MM.1S (cell line): ENCODE measurements around the gene DTD1.

ENCODE experiments used
- DNase-seq: peaks from one replicate; pipeline ENCODE4 v3.0.0-alpha.2; 2015
- H2AFZ ChIP-seq: fragments of 300-600 bp; sonication (generic); 2 replicates; pipeline ENCODE4 v1.6.0; 2016; ENCODE audit warnings: antibody characterized with exemption, low read length
- H3F3A ChIP-seq: fragments of 300-600 bp; sonication (generic); 2 replicates; pipeline ENCODE4 v1.6.1; 2016; ENCODE audit warnings: mild to moderate bottlenecking, antibody characterized with exemption, low read length, moderate library complexity, mixed read lengths; ENCODE audit not compliant: insufficient read depth
- H3K27ac ChIP-seq: fragments of 300-600 bp; sonication (generic); 2 replicates; pipeline ENCODE4 v1.5.1; 2016; ENCODE audit warnings: mild to moderate bottlenecking, low read length
- H3K27me3 ChIP-seq: fragments of 300-600 bp; sonication (generic); replicated peaks from 2 replicates; pipeline ENCODE4 v1.6.0; 2016; ENCODE audit warnings: low read length; ENCODE audit not compliant: insufficient read depth
- H3K36me3 ChIP-seq: fragments of 300-600 bp; sonication (generic); replicated peaks from 2 replicates; pipeline ENCODE4 v1.6.1; 2016; ENCODE audit warnings: mild to moderate bottlenecking, low read length, mixed read lengths; ENCODE audit not compliant: insufficient read depth
- H3K4me1 ChIP-seq: fragments of 300-600 bp; sonication (generic); 2 replicates; pipeline ENCODE4 v1.6.1; 2016; ENCODE audit warnings: low read length, mixed read lengths
- H3K4me2 ChIP-seq: fragments of 300-600 bp; sonication (generic); 2 replicates; pipeline ENCODE4 v1.6.0; 2016; ENCODE audit warnings: low read depth, low read length
- H3K4me3 ChIP-seq: fragments of 300-600 bp; sonication (generic); 2 replicates; pipeline ENCODE4 v1.5.1; 2016; ENCODE audit warnings: low read length, mixed read lengths
- H3K79me2 ChIP-seq: fragments of 300-600 bp; sonication (generic); 2 replicates; pipeline ENCODE4 v1.6.1; 2016; ENCODE audit warnings: mixed run types, low read length, mixed read lengths
- H3K9ac ChIP-seq: fragments of 300-600 bp; sonication (generic); 2 replicates; pipeline ENCODE4 v1.6.1; 2016; ENCODE audit warnings: low read length, mixed read lengths
- H3K9me2 ChIP-seq: fragments of 300-600 bp; sonication (generic); replicated peaks from 2 replicates; pipeline ENCODE4 v1.6.1; 2016; ENCODE audit warnings: mild to moderate bottlenecking, low read length, mixed read lengths; ENCODE audit not compliant: insufficient read depth
- H3K9me3 ChIP-seq: fragments of 300-600 bp; sonication (generic); replicated peaks from 2 replicates; pipeline ENCODE4 v1.6.1; 2016; ENCODE audit warnings: mild to moderate bottlenecking, low read length, mixed read lengths; ENCODE audit not compliant: insufficient read depth
- H4K20me1 ChIP-seq: fragments of 300-600 bp; sonication (generic); 2 replicates; pipeline ENCODE4 v1.6.1; 2016; ENCODE audit warnings: mild to moderate bottlenecking, low read length, moderate library complexity, mixed read lengths; ENCODE audit not compliant: insufficient read depth
- CTCF ChIP-seq: fragments of 300-600 bp; sonication (generic); IDR thresholded peaks from 2 replicates; pipeline ENCODE4 v1.5.1; 2016; ENCODE audit warnings: antibody characterized with exemption, low read length, mixed read lengths
- EZH2 ChIP-seq: fragments of 300-600 bp; sonication (generic); optimal IDR thresholded peaks from 2 replicates; pipeline ENCODE3; 2017; ENCODE audit warnings: low read depth, mild to moderate bottlenecking, antibody characterized with exemption, low read length, mixed read lengths
- EZH2phosphoT487 ChIP-seq: fragments of 300-600 bp; sonication (generic); IDR thresholded peaks from 2 replicates; pipeline ENCODE4 v1.6.1; 2018; ENCODE audit warnings: antibody characterized with exemption, low read length

Gene DTD1

GRCh38 chr20:18624948-18625347, 37.1 kb downstream of the DTD1 start:
- Histone ChIP-seq H3K4me1 (no peaks in the 10 kb centered on the region), H3K27me3 (no peaks in the 10 kb centered on the region), H3K36me3 (no peaks in the 10 kb centered on the region), H2AFZ (no peak overlapping the region), H3F3A (no peaks in the 10 kb centered on the region), H3K27ac (no peak overlapping the region), H4K20me1 (no peaks in the 10 kb centered on the region), H3K4me3 (no peak overlapping the region), H3K79me2 (no peaks in the 10 kb centered on the region), H3K4me2 (no peak overlapping the region), H3K9me2 (no peaks in the 10 kb centered on the region), H3K9ac (no peak overlapping the region), H3K9me3 (no peaks in the 10 kb centered on the region)
- no peak for DNase-seq
- TF ChIP-seq EZH2 (no peak), EZH2phosphoT487 (no peak)

DNA sequence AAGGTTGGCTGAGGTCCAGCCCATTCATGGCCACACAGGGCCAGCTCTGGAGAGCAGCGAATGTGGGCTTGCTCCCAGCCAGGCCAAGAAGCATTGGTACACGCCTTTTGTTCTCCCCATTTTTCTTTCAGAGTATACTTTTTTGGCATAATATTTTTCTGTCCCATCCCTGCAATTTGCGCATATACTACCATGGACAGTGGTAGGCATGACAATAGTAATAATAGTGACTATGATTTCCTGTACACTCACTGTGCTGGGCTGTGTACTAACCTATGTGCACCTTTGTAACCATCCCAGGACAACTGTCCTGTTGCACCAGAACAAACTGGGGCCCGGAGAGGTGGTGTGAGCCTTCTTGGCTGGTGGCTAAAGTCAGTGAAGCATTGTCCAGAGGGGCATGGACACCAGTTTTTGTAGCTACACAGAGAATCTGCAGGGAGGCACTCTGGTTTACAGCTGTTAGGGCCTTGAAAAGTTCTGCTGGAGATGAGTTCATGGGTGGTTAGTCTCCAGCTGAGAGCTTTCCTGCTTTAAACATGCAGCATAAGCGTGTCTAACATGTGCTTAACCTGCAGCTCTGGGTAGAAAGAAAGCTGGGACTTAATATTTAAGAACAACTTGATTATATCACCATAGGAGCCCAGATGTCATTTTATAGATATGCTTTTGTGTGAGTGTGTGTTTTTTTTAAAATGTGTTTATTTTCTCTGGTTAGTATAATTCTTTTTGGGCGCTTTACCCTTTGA, 38.2 kb downstream of the DTD1 start:
- H3K9me2 ChIP-seq, result no peaks in the 10 kb centered on the region
- no peaks in the 10 kb centered on the region for H3K79me2 ChIP-seq
- H3F3A ChIP-seq, result no peaks in the 10 kb centered on the region
- H3K9me3 ChIP-seq, result no peaks in the 10 kb centered on the region
- H4K20me1 ChIP-seq, result no peaks in the 10 kb centered on the region
- H3K36me3 ChIP-seq, result no peaks in the 10 kb centered on the region
- TF ChIP-seq CTCF (no peak), EZH2phosphoT487 (no peak), EZH2 (no peak)
- H3K9ac ChIP-seq, result no peak overlapping the region
- no peak overlapping the region for H3K4me2 ChIP-seq
- no peak overlapping the region for H2AFZ ChIP-seq
- no peak for DNase-seq
- no peak overlapping the region for H3K27ac ChIP-seq
- H3K27me3 ChIP-seq, result no peaks in the 10 kb centered on the region
- no peaks in the 10 kb centered on the region for H3K4me1 ChIP-seq
- H3K4me3 ChIP-seq, result no peak overlapping the region

DNA sequence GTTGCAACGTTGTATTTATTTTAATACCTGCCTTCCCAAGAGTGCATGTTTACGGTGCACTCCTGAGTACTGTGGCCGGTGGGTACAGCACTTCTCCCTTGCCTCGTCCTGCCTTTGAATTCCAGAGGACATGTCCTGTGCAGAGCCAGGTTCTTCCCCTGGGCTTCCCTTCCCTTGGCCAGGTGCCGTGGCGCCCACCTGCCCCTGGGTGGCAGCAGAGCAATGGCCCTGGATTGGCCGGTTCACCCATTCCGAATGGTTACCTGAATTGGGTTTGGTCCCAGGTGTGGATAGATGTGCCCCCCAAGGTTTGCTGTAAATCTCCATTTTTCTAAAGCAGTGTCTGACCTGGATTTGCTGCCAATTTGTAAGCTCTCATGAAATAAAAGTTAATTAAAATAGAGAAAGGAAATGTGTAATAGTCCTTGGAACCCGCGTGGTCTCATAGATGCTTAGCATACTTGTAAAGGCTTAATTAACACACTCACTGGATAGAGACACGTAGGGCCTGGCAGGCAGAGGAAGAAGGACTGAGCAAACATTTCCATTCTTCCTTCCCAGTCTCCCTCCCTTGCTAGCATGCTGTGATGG, 40.6 kb downstream of the DTD1 start:
- TF ChIP-seq EZH2 (no peak), CTCF (peak; percentile 70)
- no peak overlapping the region for H3K4me3 ChIP-seq
- H3K36me3 ChIP-seq, result no peaks in the 10 kb centered on the region
- H3K4me2 ChIP-seq, result no peak overlapping the region
- no peak overlapping the region for H2AFZ ChIP-seq
- DNase-seq, result no peak
- H3K9me3 ChIP-seq, result no peaks in the 10 kb centered on the region
- no peaks in the 10 kb centered on the region for H3F3A ChIP-seq
- H3K27ac ChIP-seq, result no peak overlapping the region
- no peaks in the 10 kb centered on the region for H3K9me2 ChIP-seq
- H3K9ac ChIP-seq, result no peak overlapping the region
- no peaks in the 10 kb centered on the region for H4K20me1 ChIP-seq
- no peaks in the 10 kb centered on the region for H3K27me3 ChIP-seq
- no peaks in the 10 kb centered on the region for H3K4me1 ChIP-seq
- H3K79me2 ChIP-seq, result no peaks in the 10 kb centered on the region

- Histone ChIP-seq H3K36me3 (no peaks in the 10 kb centered on the region), H3K27me3 (no peaks in the 10 kb centered on the region), H3K27ac (no peak overlapping the region), H3K4me1 (0 out of 2 replicates have a peak, but pooled peaks cover 8% of the 10 kb centered on the region), H3K9me3 (no peaks in the 10 kb centered on the region), H3K9ac (no peak overlapping the region), H3F3A (no peaks in the 10 kb centered on the region), H3K9me2 (no peaks in the 10 kb centered on the region), H3K4me2 (no peak overlapping the region), H2AFZ (no peak overlapping the region), H3K79me2 (no peaks in the 10 kb centered on the region), H4K20me1 (no peaks in the 10 kb centered on the region), H3K4me3 (no peak overlapping the region)
- DNase-seq, result peak; percentile 45
- TF ChIP-seq CTCF (peak; percentile 95), EZH2 (no peak)
Measured at GRCh38 chr20:18632196-18632789, 44.4 kb downstream of the DTD1 start.
